ENCODE measurements around the gene SH3BP2. TPM values are rescaled to one million over a fixed set of nuclear protein-coding genes. Genes with fewer than 3 reads are reported as not detected.

Gene SH3BP2
- total RNA-seq, 2 donors from 2014 or later, result 54.3 to 75.2 TPM

GRCh38 chr4:2879026-2879425, 86.1 kb downstream of the SH3BP2 start:
- intact Hi-C loops (cut with DNase I, micrococcal nuclease), result no loop called here
- ATAC-seq (no peak), DNase-seq (no peak)

- intact Hi-C loops (cut with DNase I, micrococcal nuclease), result no loop called here
- DNase-seq, result no peak
- ATAC-seq, result no peak
Measured at GRCh38 chr4:2881431-2881830, 88.5 kb downstream of the SH3BP2 start.

- intact Hi-C loops (cut with DNase I, micrococcal nuclease), result no loop called here
- no peak for ATAC-seq
- no peak for DNase-seq
Measured at GRCh38 chr4:2882341-2882740, 89.5 kb downstream of the SH3BP2 start.

GRCh38 chr4:2886161-2886560, 93.3 kb downstream of the SH3BP2 start:
- no peak for DNase-seq
- no peak for ATAC-seq
- intact Hi-C loops (cut with DNase I, micrococcal nuclease), result no loop called here

GRCh38 chr4:2886622-2887021, 93.7 kb downstream of the SH3BP2 start:
- DNase-seq (no peak), ATAC-seq (no peak)
- intact Hi-C loops (cut with DNase I, micrococcal nuclease), result no loop called here

GRCh38 chr4:2887343-2887742, 94.5 kb downstream of the SH3BP2 start:
- DNase-seq (no peak), ATAC-seq (no peak)
- intact Hi-C loops (cut with DNase I, micrococcal nuclease), result no loop called here

- intact Hi-C loops (cut with DNase I, micrococcal nuclease), result no loop called here
- ATAC-seq, result no peak
- DNase-seq, result no peak
Measured at GRCh38 chr4:2888886-2889285, 96.0 kb downstream of the SH3BP2 start.

Other genes starting within 250 kb of the SH3BP2 start
- 10 to 100 TPM; 47.1 to 63.6 TPM for gene TNIP2, start 36.7 kb upstream of the SH3BP2 start, total RNA-seq
- 100 to 1,000 TPM; 250 to 254 TPM for gene ADD1, start 50.8 kb downstream of the SH3BP2 start, total RNA-seq
- 10 to 100 TPM; 20.4 to 22.9 TPM for gene NOP14, start 170.3 kb downstream of the SH3BP2 start, total RNA-seq
- 1 to 10 TPM; 1.7 to 3.9 TPM for gene GRK4, start 170.5 kb downstream of the SH3BP2 start, total RNA-seq

All from left colon (tissue), 2 donors.